ENCODE measurements around the gene CPHXL.

Gene CPHXL

DNA sequence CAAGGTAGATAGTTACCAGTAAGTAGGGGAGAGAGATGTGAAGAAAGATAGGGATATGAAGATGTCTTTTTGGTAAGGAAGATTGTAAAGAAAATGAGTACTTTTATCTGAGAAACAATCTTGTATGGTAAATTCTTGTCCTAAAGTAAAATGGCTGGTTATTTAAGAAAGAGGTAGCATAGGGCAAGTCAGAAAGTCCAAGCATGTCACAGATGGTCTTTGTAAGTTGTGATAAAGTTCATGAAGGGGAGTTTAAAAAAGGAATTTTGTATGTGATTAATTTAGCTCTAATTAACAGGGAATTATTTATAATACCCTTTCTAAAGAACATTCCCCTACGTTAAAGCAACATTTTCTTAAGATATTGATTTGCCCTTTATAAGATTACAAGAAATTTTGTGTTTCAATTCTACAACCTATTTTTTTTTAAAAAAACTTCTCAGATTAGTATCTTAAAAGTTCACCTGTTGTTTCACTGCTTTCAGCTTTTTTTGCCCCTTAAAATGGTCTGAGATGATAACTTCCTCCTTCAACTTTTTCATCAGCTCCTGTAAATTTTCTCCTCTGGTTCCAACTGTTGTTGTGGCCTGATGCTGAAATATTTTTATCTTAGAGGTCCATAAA, 16.2 kb upstream of the CPHXL start:
- TF ChIP-seq, protein P1, sequence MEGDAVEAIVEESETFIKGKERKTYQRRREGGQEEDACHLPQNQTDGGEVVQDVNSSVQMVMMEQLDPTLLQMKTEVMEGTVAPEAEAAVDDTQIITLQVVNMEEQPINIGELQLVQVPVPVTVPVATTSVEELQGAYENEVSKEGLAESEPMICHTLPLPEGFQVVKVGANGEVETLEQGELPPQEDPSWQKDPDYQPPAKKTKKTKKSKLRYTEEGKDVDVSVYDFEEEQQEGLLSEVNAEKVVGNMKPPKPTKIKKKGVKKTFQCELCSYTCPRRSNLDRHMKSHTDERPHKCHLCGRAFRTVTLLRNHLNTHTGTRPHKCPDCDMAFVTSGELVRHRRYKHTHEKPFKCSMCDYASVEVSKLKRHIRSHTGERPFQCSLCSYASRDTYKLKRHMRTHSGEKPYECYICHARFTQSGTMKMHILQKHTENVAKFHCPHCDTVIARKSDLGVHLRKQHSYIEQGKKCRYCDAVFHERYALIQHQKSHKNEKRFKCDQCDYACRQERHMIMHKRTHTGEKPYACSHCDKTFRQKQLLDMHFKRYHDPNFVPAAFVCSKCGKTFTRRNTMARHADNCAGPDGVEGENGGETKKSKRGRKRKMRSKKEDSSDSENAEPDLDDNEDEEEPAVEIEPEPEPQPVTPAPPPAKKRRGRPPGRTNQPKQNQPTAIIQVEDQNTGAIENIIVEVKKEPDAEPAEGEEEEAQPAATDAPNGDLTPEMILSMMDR (IDR thresholded peaks at IDR 0.05; ENCODE audit: low read length, missing control alignments), result no peak
- no peak for DNase-seq (ENCODE audit: low read depth)
- no peak overlapping the region for H3K4me3 ChIP-seq (replicated peaks; ENCODE audit: low read depth, low read length)

DNA sequence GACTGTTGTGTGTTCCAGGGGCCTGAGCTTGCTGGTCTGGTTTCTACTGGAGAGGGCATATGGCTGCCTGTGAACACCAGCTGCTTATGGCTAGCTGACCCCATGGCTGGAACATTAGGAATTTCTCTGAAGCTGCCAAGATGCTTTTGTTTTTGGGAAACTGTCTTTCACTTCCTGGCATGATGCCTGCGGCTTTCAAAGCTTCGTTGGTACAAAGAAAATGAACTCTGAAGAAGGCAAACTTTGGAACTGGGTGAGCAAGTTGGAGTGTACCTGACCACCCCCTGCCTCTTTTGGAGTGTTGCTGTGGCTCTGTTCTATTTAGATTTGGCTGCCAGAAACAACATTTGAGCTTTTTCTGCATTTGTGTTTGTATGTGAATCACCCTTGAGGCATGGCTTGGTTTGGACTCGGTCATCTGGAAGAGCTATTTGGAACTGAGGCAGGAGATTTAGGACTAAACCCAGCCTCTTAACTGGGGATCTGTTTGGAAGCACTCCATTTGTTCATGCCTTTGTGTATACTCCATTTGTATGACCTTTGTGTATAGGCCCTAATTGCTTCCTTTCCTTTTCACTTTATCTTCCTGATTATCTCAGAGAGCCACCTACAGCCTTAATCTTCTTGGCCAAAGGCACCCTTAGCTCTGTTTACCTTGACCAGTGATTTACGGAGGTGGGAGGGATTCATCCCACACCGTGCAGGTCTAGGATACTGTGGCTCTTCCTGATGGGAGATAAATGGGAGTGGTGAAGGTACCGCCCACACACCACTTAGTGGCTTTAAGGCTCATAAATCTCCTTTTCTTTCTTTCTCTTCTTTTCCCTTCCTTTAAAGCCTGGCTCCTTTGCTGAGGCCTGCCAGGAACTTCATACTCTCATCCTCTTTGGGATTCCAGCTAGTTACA, 7.3 kb upstream of the CPHXL start:
- H3K4me3 ChIP-seq (replicated peaks; ENCODE audit: low read depth, low read length), result no peak overlapping the region
- TF ChIP-seq, protein P1 (IDR thresholded peaks at IDR 0.05; ENCODE audit: low read length, missing control alignments), result no peak
- peak; percentile 37 for DNase-seq (ENCODE audit: low read depth)

DNA sequence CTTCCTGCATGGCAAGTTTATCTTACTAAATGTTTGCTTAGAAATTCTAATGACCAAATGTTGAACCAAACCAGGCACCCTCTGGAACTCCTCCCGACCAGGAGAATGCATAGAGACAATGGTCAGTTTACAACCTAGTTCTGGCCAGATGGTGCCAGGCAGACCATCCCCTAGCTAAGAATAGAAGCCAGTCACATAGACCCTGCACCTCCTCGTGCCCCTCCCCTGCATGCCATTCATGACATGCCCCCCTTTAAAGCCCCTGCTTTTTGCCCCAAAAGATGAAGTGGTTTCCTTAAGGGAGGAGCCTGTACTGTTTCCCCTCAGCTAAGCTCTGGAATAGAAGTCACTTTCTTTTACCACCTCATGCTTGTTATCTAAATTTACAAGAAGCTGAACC, 6.6 kb upstream of the CPHXL start:
- no peak for DNase-seq (ENCODE audit: low read depth)
- no peak overlapping the region for H3K4me3 ChIP-seq (replicated peaks; ENCODE audit: low read depth, low read length)
- TF ChIP-seq, protein P1 (IDR thresholded peaks at IDR 0.05; ENCODE audit: low read length, missing control alignments), result no peak

DNA sequence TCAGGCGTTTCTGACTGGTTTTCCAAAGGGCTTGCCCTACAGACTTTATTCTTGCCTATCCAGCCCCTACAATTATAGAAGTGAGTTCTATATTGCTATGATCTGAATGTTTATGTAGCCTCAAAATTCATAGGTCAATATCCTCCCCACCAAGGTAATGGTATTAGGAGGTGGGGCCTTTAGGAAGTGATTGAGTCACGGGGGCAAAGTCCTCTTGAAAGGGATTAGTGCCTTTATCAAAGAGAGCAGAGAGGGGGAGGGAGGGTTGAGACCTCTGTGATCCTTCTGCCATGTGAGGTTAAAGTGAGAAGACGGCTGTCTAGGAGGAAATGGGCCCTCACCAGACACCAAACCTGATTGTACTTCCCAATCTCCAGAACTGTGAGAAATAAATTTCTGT, 931 bp upstream of the CPHXL start:
- H3K4me3 ChIP-seq (replicated peaks; ENCODE audit: low read depth, low read length), result no peak overlapping the region
- TF ChIP-seq, protein P1 (IDR thresholded peaks at IDR 0.05; ENCODE audit: low read length, missing control alignments), result no peak
- no peak for DNase-seq (ENCODE audit: low read depth)

DNA sequence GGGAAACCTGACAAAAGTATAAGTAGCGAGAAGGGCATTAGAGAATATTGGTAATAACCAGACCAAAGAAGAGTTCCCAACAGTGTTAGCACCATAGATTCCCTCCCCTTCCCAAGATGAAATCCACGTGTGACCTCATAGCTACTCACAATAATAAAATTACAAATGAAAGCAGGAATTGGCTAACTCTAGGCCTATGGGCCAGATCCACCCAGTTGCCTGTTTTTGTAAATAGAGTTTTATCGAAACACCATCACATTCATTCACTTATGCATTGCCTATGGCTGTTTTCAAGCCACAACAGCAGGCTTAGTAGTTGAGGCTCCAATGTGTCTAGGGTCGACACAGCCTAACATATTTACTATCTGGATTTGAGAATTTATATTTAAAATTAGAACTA, 7.8 kb downstream of the CPHXL start:
- no peak for DNase-seq (ENCODE audit: low read depth)
- no peak overlapping the region for H3K4me3 ChIP-seq (replicated peaks; ENCODE audit: low read depth, low read length)
- TF ChIP-seq, protein P1 (IDR thresholded peaks at IDR 0.05; ENCODE audit: low read length, missing control alignments), result no peak

DNA sequence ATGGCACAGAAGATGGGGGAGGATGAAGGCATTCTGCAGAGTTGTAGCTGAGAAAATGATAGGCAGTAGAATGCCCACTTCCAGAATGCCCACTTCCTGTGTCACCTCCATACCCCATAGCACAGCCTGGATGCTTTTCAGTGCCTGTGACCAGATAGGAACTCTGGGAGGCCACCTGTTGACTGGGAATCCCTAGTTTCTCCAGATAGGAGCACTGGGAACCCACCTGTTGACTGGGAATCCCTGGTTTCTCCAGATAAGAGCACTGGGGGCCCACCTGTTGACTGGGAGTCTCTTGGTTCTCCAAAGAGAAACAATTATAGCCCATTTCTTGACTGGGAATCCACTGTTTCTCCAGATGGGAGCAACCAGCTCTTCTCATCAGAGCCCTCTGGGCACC, 11.6 kb downstream of the CPHXL start:
- no peak for DNase-seq (ENCODE audit: low read depth)
- TF ChIP-seq, protein P1 (IDR thresholded peaks at IDR 0.05; ENCODE audit: low read length, missing control alignments), result no peak
- H3K4me3 ChIP-seq (replicated peaks; ENCODE audit: low read depth, low read length), result no peak overlapping the region
